Subcutaneous preadipocyte (primary cell): Measurements from ENCODE around the gene DBT. TPM values are rescaled to one million over a fixed set of nuclear protein-coding genes. Genes with fewer than 3 reads are reported as not detected.

Experiments used
- small RNA-seq: library from RNA; depleted of rRNA; stranded (forward); fragments of <200 nt; gene quantifications from one replicate; pipeline ENCODE3, GENCODE V24; 2012
- total RNA-seq: library from RNA; depleted of rRNA; stranded (reverse); fragments of >200 nt; gene quantifications from 2 replicates; pipeline ENCODE4 v1.2.3, GENCODE V29; 2012

The DBT gene
- 6.2 and 7.0 TPM in 2 replicates for total RNA-seq

DNA sequence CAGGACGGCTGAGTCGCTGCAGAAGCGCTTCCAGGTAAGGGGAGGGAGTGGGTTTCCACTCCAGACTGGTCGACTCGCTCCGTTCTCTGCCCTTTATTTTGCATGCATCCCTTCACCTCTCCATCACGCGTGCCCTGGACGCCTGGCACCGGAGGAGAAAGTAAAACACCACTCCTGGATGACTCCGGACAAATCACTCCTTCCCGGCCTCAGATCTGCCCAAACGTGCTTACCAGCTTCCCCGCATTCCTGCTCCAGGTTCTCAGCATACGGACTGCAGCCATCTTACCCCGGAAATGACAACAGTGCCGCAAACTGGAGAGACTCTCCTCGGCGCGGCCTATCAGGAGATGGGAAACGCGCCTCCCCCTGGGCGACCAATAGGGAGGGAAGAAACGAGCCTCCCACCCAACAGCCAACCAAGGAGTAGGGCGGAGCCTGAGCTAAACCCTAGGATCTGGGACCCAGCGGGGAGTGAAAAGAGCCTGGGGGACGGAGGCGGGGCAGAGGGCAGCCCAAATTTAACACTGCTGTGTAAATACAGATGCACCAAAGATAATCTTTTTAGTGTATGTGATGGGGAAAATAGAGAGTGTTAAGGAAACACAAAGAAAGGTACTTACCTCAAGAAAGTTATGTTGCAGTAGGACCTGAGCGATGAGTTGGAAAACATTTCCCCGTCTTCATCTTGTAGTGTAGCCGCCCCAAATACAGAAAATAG is at the start of gene DBT:
Gene DBT (minus strand): TSS at position 298 of the 721 bp plus-strand sequence. CDS start 14 bp downstream, at position 284.

DNA sequence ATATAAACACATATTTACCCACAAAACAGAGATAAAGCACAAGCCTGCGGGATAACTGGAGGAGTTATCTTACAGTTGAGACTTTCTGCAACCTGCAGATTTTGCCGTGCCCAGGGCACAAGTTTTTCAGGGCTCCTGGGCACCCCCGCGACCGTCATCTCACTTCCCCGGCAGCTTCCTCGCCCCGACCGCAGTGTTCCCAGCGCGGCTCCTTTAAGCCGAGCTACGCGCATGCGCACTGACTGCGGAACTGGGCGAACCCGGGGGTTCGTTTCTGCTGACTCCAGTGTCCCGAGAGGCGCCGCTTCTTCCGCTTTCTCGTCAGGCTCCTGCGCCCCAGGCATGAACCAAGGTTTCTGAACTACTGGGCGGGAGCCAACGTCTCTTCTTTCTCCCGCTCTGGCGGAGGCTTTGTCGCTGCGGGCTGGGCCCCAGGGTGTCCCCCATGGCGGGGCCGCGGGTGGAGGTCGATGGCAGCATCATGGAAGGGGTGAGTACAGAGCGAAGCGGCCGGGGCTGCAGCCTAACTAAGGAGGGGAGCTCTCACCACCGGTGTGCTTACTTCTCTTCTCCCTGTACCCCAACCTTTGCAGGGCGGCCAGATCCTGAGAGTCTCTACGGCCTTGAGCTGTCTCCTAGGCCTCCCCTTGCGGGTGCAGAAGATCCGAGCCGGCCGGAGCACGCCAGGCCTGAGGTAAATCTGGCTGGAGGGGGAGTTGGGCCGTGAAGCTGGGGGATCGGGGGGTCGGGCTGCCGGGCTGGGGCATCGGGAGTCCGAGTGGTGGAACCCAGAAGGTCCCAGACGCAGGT is 16.5 kb upstream of the DBT start, which contains the start of gene RTCA:
Gene RTCA (plus strand): TSS at position 286 of the 810 bp plus-strand sequence. CDS start 160 bp downstream, at position 446.

DNA sequence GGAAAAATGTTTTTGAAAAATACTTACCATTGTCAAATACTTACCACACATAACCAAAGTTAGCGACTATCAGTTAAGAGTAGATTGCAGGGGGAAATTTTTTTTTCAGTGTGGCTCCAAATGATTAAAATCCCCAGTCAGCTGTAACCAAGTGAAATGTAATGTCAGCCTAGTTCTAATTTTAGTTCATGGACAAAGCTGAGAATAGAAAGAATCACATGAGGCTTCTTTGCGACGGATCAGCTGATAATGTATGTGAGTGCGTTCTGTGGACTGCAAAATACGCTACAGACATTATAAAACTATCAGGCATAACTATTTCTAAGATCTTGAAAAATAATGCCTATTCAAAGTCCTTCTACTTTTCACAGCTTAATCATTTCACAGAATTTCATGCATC is 71.5 kb downstream of the DBT start, which contains the start of gene LRRC39:
Gene LRRC39 (minus strand): TSS at position 166 of the 400 bp plus-strand sequence. CDS start 9,740 bp downstream, outside the sequence.

Small RNA genes lying within 50 kb of the gene (small RNA-seq; reads per million reads assigned to genes)
- gene AL445928.1, result not detected
- not detected for gene MIR553
- gene RPL23AP90, result not detected

Other genes starting within 250 kb of the DBT start
- 2.9 and 5.3 TPM in 2 replicates for gene SASS6, start 116.9 kb downstream of the DBT start, total RNA-seq
- gene TRMT13, start 116.7 kb downstream of the DBT start, total RNA-seq, result 11.4 and 16.0 TPM in 2 replicates
- gene LRRC39, start 71.6 kb downstream of the DBT start, total RNA-seq, result 0.37 and 0.39 TPM in 2 replicates
- gene RTCA, start 16.4 kb upstream of the DBT start, total RNA-seq, result 27.6 and 32.1 TPM in 2 replicates
- gene CDC14A, start 102.7 kb upstream of the DBT start, total RNA-seq, result 3.3 and 3.5 TPM in 2 replicates